Measurements from ENCODE around the gene TAF1B. TPM values are rescaled to one million over a fixed set of nuclear protein-coding genes. Genes with fewer than 3 reads are reported as not detected.
"Not testable (repeated sequence)": the region's sequence is repeated elsewhere in the genome, so short reads cannot be mapped to it uniquely, and the experiment has no call there.

TAF1B gene
- polyA plus RNA-seq, 4 donors = 23.2 to 35.0 (median 29.0) TPM

- DNase-seq (ENCODE audit: low read depth in 4 of 4, low spot score in 3 of 4) = no peak
These were observed 34.5 kb downstream of the TAF1B start for GRCh38 chr2:9877726-9878125.

GRCh38 chr2:9879455-9880194 lies 36.4 kb downstream of the TAF1B start:
- DNase-seq (ENCODE audit: low read depth in 4 of 4, low spot score in 3 of 4) = no peak

GRCh38 chr2:9883897-9884296 lies 40.6 kb downstream of the TAF1B start:
- no peak for DNase-seq (ENCODE audit: low read depth in 4 of 4, low spot score in 3 of 4)

GRCh38 chr2:9884436-9884835 lies 41.2 kb downstream of the TAF1B start:
- DNase-seq (ENCODE audit: low read depth in 4 of 4, low spot score in 3 of 4) = no peak

GRCh38 chr2:9885036-9885684 lies 41.9 kb downstream of the TAF1B start:
- DNase-seq (ENCODE audit: low read depth in 4 of 4, low spot score in 3 of 4) = no peak

GRCh38 chr2:9887513-9887912 lies 44.2 kb downstream of the TAF1B start:
- no peak for DNase-seq (ENCODE audit: low read depth in 4 of 4, low spot score in 3 of 4)

- no peak for DNase-seq (ENCODE audit: low read depth in 4 of 4, low spot score in 3 of 4)
These were observed 46.6 kb downstream of the TAF1B start for GRCh38 chr2:9889812-9890261.

- no peak for DNase-seq (ENCODE audit: low read depth in 4 of 4, low spot score in 3 of 4)
These were observed 49.0 kb downstream of the TAF1B start for GRCh38 chr2:9892236-9892635.

- no peak for DNase-seq (ENCODE audit: low read depth in 4 of 4, low spot score in 3 of 4)
These were observed 52.7 kb downstream of the TAF1B start for GRCh38 chr2:9895669-9896590.

GRCh38 chr2:9897331-9897737 lies 54.1 kb downstream of the TAF1B start:
- DNase-seq (ENCODE audit: low read depth in 4 of 4, low spot score in 3 of 4) = no peak

- peak in 2 of 4 donors; percentile 10 to 25 for DNase-seq (ENCODE audit: low read depth in 4 of 4, low spot score in 3 of 4)
These were observed 54.6 kb downstream of the TAF1B start for GRCh38 chr2:9897846-9898245.

- no peak for DNase-seq (ENCODE audit: low read depth in 4 of 4, low spot score in 3 of 4)
These were observed 62.1 kb downstream of the TAF1B start for GRCh38 chr2:9905413-9905812.

- no peak for DNase-seq (ENCODE audit: low read depth in 4 of 4, low spot score in 3 of 4)
These were observed 64.1 kb downstream of the TAF1B start for GRCh38 chr2:9907402-9907801.

GRCh38 chr2:9908639-9909038 lies 65.4 kb downstream of the TAF1B start:
- no peak for DNase-seq (ENCODE audit: low read depth in 4 of 4, low spot score in 3 of 4)

- DNase-seq (ENCODE audit: low read depth in 4 of 4, low spot score in 3 of 4) = no peak
These were observed 65.8 kb downstream of the TAF1B start for GRCh38 chr2:9909106-9909505.

- no peak for DNase-seq (ENCODE audit: low read depth in 4 of 4, low spot score in 3 of 4)
These were observed 67.4 kb downstream of the TAF1B start for GRCh38 chr2:9910699-9911098.

GRCh38 chr2:9912468-9912867 lies 69.2 kb downstream of the TAF1B start:
- no peak for DNase-seq (ENCODE audit: low read depth in 4 of 4, low spot score in 3 of 4)

GRCh38 chr2:9914384-9915065 lies 71.3 kb downstream of the TAF1B start:
- DNase-seq (ENCODE audit: low read depth in 4 of 4, low spot score in 3 of 4) = no peak

GRCh38 chr2:9918275-9918674 lies 75.0 kb downstream of the TAF1B start:
- DNase-seq (ENCODE audit: low read depth in 4 of 4, low spot score in 3 of 4) = no peak

- DNase-seq (ENCODE audit: low read depth in 4 of 4, low spot score in 3 of 4) = no peak
These were observed 76.2 kb downstream of the TAF1B start for GRCh38 chr2:9919512-9919911.

GRCh38 chr2:9927020-9927419 lies 83.7 kb downstream of the TAF1B start:
- not testable (repeated sequence) for DNase-seq (ENCODE audit: low read depth in 4 of 4, low spot score in 3 of 4)
